Fibroblast of peridontal ligament (primary cell): ENCODE measurements around the gene CHD6.

Experiments
- DNase-seq: peaks from one replicate; pipeline ENCODE4 v3.0.0-alpha.2; 2010; ENCODE audit errors: extremely low read depth

CHD6 gene

GRCh38 chr20:41366546-41367392 is 251.4 kb downstream of the CHD6 start, which contains the start of gene EMILIN3:
TSS of gene EMILIN3 (minus strand) at chr20:41366818. CDS start at chr20:41366634, 184 bp downstream.
- no peak for DNase-seq

GRCh38 chr20:41365777-41366545 is 252.2 kb downstream of the CHD6 start:
- DNase-seq: no peak

- DNase-seq: no peak
Observed at GRCh38 chr20:41364967-41365765, 253.0 kb downstream of the CHD6 start.

- no peak for DNase-seq
Observed at GRCh38 chr20:41364236-41364855, 253.8 kb downstream of the CHD6 start.

GRCh38 chr20:41363601-41364000 is 254.6 kb downstream of the CHD6 start:
- no peak for DNase-seq

GRCh38 chr20:41362748-41363140 is 255.4 kb downstream of the CHD6 start:
- no peak for DNase-seq

- no peak for DNase-seq
Observed at GRCh38 chr20:41361757-41362747, 256.1 kb downstream of the CHD6 start.

GRCh38 chr20:41360831-41361756 is 257.1 kb downstream of the CHD6 start:
- no peak for DNase-seq

- DNase-seq: no peak
Observed at GRCh38 chr20:41359541-41360011, 258.6 kb downstream of the CHD6 start.

- DNase-seq: no peak
Observed at GRCh38 chr20:41358717-41359116, 259.5 kb downstream of the CHD6 start.

GRCh38 chr20:41358230-41358629 is 259.9 kb downstream of the CHD6 start:
- DNase-seq: no peak

- no peak for DNase-seq
Observed at GRCh38 chr20:41357424-41358163, 260.6 kb downstream of the CHD6 start.

GRCh38 chr20:41356951-41357350 is 261.2 kb downstream of the CHD6 start:
- no peak for DNase-seq

- no peak for DNase-seq
Observed at GRCh38 chr20:41355598-41356203, 262.5 kb downstream of the CHD6 start.

- DNase-seq: no peak
Observed at GRCh38 chr20:41355192-41355591, 263.0 kb downstream of the CHD6 start.

GRCh38 chr20:41353530-41353929 is 264.6 kb downstream of the CHD6 start:
- no peak for DNase-seq

- DNase-seq: no peak
Observed at GRCh38 chr20:41352666-41353065, 265.5 kb downstream of the CHD6 start.

- DNase-seq: no peak
Observed at GRCh38 chr20:41352106-41352505, 266.1 kb downstream of the CHD6 start.
